Endometrial microvascular endothelial cells (primary cell): ENCODE measurements around the gene SDK1. TPM values are rescaled to one million over a fixed set of nuclear protein-coding genes. Genes with fewer than 3 reads are reported as not detected.

ENCODE experiments used
- in situ Hi-C: cut with HindIII; loops from 2 replicates; pipeline ENCODE4 v1.10.0; 2017; ENCODE audit warnings: low sequenced_read_pairs, low pct_unique_long_range_greater_than_20kb; ENCODE audit errors: inconsistent ontology term
- total RNA-seq: library from RNA; depleted of rRNA; stranded (reverse); fragments of >200 nt; gene quantifications from one replicate; pipeline ENCODE4 v1.2.3, GENCODE V29; 2015; ENCODE audit errors: inconsistent ontology term

The SDK1 gene
- total RNA-seq, 1 donor from 2014 or later, result 1.6 TPM

DNA sequence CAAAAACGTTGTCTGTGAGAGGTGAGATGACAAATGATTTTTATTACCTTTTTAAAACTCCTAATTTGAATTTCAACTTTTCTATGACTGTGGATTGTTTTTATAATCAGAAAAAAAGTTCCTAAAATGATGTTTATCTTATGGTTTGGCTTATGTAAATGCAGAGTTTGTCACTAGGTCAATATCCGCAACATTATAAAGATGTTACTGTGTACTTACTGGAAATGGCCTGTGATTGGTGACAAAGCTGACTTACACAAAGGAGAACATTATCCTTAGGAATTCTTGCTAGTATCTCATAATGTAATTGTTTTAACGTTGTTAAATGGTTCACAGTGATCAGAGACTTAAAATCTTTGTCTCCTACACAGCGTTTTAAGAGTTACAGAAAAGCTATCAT, 79.0 kb downstream of the SDK1 start:
- in situ Hi-C loops, result no loop called here

GRCh38 chr7:3380886-3381685, 80.0 kb downstream of the SDK1 start:
- in situ Hi-C loops, result no loop called here

DNA sequence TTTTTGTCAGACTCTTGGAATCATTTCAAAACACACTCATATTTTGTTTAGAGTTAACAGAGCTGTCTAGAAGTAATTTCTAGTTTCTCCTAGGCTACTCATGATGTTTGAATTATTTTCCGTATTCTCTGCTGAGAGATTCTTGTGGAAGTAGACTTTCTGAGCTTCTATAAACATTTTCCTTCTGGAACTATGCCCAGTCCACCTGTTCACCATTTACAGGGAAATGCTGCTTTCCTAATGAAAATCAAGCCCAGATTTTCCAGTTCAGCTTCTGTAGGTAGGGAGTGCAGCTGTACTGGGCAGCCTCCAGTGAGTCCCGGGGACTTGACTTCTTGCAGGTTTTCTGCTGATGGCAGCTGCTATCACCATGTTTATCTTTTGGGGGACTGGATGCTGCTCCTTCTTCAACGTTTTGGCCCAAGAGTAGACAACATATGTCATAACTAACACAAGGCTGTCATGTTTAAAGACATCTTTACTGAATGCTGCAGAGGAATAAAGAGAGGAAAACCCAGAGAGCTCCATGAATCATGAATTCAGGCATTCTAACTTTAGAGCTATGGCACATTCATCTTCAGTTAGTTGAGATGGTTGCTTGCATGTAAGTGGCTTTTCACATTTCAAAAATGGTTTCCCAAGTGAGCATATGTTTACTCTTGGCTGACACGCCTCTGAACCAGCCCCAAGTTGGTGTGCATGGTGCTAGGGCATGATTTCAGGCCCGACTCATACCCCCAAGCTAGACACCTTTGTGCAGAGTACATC, 85.6 kb downstream of the SDK1 start:
- in situ Hi-C loops, result no loop called here

DNA sequence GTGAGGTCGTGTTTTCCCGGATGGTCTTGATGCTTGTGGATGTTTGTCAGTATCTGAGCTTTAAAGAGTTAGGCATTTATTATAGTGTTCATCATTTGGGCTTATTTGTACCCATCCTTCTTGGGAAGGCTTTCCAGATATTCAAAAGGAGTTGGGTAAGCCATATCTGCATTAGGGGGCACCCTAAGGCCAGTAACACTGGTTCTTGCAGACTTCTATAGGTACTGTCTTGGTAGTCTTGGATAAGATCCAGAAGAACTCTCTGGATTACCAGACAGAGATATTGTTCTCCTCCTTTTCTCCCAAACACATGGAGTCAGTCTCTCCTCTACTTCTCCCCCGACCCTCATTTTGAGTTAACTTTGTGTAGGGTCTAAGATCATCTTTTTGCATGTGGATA, 92.8 kb downstream of the SDK1 start:
- in situ Hi-C loops, result no loop called here

GRCh38 chr7:3397324-3397723, 96.3 kb downstream of the SDK1 start:
- in situ Hi-C loops, result no loop called here

DNA sequence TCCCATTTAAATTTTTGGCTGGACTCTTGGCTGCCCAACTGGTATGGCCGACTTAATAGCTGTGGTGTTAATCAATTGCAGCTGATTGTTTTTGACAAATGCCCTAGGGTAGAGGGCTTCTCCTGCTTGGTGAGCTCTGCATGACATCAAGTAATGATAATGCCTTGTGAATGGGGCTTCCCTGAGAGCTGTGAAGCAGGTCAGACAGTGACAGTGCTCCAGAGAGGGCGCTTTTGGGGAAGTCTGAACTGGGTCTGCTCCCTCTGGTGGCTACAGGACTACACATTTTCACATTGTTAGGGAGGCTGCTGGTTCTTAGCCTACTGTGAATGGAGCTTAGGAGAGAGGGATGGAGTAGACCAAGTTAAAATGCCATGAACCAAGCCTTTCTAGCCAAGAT, 98.8 kb downstream of the SDK1 start:
- in situ Hi-C loops, result no loop called here

DNA sequence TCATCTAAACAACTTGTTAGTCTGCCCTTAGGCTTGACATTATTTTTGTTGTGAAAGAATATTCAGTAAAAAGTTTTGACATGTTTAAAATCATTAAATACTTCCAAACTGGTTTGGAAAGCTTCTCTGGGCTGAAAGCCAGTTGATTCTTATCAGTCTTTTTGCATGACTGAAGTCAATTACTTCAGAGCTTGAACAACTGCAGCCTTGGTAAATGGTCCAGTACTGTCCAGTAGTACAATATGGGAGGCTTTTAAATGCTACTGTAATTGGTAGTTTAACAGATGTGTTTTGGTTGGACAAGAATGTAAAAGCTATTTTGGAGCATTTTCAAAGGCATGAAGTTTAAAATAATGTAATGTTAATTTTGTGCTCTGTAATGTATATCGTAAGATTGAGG, 103.4 kb downstream of the SDK1 start:
- in situ Hi-C loops, result no loop called here

DNA sequence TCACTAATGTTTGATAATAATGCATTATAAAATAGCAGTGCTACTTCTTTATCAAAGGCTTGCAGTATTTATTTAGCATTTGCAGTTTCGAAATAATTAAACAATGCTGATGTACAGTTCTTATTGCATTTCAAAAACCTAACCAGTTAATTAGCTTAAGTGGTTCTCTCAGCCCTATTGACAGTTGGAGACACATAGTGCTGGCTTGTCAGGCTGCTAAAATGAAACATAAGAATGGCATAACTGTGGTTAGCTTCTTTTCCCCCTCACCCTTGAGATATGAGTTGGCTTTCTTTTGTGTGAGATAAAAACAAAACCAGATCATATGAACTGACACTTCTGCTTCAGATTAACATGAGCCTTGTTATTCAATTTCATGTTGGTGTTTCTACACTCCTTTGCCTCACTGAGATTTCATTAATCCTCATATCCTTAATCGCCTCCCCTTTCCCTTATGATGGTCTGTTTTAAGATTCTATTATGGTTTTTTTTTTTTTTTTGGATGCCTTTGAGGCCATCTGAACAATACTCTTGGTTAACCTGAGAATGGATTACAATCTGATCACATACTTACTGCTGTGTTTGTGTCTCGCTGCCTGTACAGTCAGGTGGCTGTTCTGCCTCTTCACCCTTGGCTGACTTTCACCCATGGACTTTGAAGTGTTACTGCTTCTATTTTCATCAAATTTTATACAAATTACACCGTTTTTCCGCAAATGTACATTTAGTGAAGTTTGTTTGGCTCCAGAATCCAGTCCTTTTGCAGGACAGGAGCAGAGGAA, 108.0 kb downstream of the SDK1 start:
- in situ Hi-C loops, result no loop called here

- in situ Hi-C loops, result no loop called here
These were observed 111.8 kb downstream of the SDK1 start for GRCh38 chr7:3412871-3413270.

DNA sequence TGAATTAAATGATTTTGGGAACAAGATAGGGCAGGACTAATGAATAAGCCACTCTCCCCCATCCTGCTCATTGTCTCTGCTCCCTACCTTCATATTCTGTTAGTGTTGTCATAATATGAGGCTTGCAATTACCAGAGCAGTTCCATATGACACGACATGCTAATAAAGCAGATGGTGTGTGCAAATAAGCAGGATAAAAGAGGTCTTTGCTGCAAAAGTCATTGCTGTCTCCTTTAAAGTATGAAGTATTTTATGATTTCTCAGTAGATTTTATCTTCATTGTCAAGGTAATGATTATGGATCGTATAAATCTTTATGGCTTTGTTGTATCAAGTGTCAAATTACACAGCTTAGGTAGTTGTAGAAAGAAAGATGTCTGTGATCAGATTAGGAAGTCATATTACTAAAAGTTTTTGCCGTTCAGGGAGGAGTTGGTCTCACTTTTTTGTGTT, 114.8 kb downstream of the SDK1 start:
- in situ Hi-C loops, result no loop called here

DNA sequence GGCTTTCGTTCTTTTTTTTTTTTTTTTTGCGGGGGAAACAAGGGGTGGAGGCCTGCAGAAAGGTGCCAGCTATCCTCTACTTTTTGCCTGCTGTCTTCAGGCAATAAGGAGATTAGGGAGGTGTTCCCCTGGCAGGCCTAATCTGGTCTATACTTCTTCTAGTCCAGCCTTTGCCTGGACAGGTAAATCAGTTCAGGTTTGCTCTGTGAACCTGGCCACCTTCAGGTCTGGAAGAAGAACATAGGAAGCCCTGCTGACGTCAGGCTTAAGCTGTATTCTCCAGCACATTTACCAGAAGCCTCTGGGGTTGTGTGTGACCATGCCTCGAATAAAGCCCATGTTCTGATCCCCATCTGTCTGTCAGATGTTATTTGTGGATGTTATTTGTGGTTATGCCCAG, 115.4 kb downstream of the SDK1 start:
- in situ Hi-C loops, result no loop called here

DNA sequence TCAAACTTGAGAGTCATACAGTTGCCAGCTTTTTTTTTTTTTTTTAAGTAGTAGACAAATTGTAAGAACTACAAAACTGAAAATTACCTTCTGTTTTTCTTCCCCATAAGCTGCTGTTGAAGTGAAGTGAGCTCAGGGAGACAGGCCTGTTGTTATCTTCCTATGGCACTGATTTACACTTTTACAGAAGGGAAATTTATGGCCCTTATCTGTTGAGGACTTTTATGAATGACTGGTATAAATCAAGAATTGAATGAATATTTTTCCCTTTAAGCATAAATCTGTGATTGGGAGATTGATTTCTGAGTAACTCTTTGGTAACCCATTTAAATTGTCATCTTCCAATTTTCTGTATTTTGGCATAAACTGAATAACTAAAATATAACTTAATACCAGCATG, 124.0 kb downstream of the SDK1 start:
- in situ Hi-C loops, result no loop called here

- in situ Hi-C loops, result no loop called here
These were observed 125.0 kb downstream of the SDK1 start for GRCh38 chr7:3426064-3426463.

DNA sequence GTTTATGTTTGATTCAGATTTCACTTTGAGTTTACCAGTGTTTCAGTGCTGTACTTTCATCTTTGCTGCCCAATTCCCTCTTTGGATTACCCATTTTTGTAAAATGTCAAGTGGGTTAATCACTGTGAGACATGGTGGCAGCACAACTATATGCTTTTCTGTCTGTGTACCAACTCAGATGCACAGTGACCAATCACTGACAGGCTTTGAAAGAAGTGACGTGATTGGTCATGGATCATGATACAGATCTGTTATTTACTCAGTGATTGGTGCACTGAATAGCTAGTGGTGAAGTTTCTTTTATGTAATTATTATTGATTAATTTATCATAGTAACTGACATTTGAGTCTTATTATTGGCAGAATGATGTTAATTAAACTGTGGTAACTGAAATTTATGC, 126.9 kb downstream of the SDK1 start:
- in situ Hi-C loops, result no loop called here

GRCh38 chr7:3429981-3430380, 128.9 kb downstream of the SDK1 start:
- in situ Hi-C loops, result no loop called here

DNA sequence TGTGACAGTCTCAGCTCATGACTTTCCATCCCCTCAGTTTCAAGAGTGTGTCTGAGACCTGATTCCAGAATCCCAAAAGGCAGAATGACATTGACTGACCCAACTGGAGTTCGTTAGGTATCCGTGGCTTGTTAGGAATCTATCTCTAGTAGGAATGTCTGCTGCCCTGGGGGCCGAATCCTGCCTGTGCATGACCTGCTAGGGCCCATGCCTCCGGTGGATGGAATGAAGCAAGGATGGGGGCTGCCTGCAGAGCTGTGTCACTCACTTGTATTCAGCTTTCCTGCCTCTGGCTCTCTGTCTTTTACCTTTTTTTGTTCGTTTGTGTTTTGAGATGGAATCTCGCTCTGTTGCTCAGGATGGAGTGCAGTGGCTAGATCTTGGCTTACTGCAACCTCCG, 129.5 kb downstream of the SDK1 start:
- in situ Hi-C loops, result no loop called here

- in situ Hi-C loops, result no loop called here
These were observed 130.3 kb downstream of the SDK1 start for GRCh38 chr7:3431306-3431705.

- in situ Hi-C loops, result no loop called here
These were observed 131.9 kb downstream of the SDK1 start for GRCh38 chr7:3432911-3433310.

- in situ Hi-C loops, result no loop called here
These were observed 133.6 kb downstream of the SDK1 start for GRCh38 chr7:3434611-3435010.

GRCh38 chr7:3436112-3436511, 135.1 kb downstream of the SDK1 start:
- in situ Hi-C loops, result no loop called here
